Measurements from ENCODE around the gene UPK3A.

- TF ChIP-seq CTCF (IDR thresholded peaks at IDR 0.05) (no peak), TCF7L2 (IDR thresholded peaks at IDR 0.05; ENCODE audit: low read depth, low read length) (no peak), SIN3A (IDR thresholded peaks at IDR 0.05; ENCODE audit: borderline replicate concordance, insufficient read depth, low read depth, low read length) (no peak), POLR2AphosphoS5 (IDR thresholded peaks at IDR 0.05; ENCODE audit: low read depth, low read length) (no peak)
- TF ChIP-seq, protein P1, sequence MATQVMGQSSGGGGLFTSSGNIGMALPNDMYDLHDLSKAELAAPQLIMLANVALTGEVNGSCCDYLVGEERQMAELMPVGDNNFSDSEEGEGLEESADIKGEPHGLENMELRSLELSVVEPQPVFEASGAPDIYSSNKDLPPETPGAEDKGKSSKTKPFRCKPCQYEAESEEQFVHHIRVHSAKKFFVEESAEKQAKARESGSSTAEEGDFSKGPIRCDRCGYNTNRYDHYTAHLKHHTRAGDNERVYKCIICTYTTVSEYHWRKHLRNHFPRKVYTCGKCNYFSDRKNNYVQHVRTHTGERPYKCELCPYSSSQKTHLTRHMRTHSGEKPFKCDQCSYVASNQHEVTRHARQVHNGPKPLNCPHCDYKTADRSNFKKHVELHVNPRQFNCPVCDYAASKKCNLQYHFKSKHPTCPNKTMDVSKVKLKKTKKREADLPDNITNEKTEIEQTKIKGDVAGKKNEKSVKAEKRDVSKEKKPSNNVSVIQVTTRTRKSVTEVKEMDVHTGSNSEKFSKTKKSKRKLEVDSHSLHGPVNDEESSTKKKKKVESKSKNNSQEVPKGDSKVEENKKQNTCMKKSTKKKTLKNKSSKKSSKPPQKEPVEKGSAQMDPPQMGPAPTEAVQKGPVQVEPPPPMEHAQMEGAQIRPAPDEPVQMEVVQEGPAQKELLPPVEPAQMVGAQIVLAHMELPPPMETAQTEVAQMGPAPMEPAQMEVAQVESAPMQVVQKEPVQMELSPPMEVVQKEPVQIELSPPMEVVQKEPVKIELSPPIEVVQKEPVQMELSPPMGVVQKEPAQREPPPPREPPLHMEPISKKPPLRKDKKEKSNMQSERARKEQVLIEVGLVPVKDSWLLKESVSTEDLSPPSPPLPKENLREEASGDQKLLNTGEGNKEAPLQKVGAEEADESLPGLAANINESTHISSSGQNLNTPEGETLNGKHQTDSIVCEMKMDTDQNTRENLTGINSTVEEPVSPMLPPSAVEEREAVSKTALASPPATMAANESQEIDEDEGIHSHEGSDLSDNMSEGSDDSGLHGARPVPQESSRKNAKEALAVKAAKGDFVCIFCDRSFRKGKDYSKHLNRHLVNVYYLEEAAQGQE (IDR thresholded peaks at IDR 0.05; ENCODE audit: insufficient read depth in 1 of 2, low read depth in 2 of 2, low read length in 1 of 2), result no peak
Measured at GRCh38 chr22:45242778-45243191, 42.0 kb upstream of the UPK3A start.
